SH-SY5Y (cell line): ENCODE data around the gene DTX4.

Source experiments
- GATA2 ChIP-seq: IDR thresholded peaks from 2 replicates; pipeline ENCODE4 v1.6.1; 2011; ENCODE audit warnings: mild to moderate bottlenecking, low read depth, low read length
- GATA3 ChIP-seq: IDR thresholded peaks from 2 replicates; pipeline ENCODE4 v1.6.1; 2011; ENCODE audit warnings: low read depth, mild to moderate bottlenecking, low read length, moderate library complexity

DNA sequence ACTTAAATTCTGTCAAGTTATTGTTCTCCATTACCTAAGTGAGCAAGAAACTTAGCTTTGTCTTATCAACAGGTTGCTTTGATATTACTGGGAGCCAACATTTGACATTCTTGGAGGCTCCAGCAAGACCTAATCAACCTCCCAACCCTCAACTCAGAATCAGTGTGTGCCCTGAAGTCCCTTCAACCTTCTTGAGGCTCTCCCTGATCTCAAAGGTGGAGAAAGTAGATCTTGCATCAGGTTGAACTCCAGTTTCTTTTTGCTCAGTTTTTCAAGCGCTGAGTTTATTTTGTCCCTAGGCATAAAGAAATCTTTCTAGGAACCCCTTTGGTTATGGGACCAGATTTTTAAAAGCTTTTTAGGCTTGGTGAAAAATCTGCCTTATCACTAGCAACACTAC is 27.8 kb upstream of the DTX4 start:
- TF ChIP-seq GATA2, result no peak
- no peak for TF ChIP-seq GATA3
